Activated naive CD8-positive, alpha-beta T cell treated with anti-CD3 and anti-CD28 coated beads, Interleukin-2, amount 10 ng/mL, durations not matched to agents 7 days and 5 days (primary cell): ENCODE data around the gene TBL1X. TPM values are rescaled to one million over a fixed set of nuclear protein-coding genes. Genes with fewer than 3 reads are reported as not detected.
A peak's percentile ranks its signal among the peaks of the same experiment; 100 is the strongest.

Experiments used
- ATAC-seq: fragments of 150-1000 bp; cut with Tn5 transposase; one replicate; pipeline ENCODE4 v1.10.0; 2021; ENCODE audit warnings: low read depth, moderate library complexity
- POLR2A ChIA-PET: fragments of 350-600 bp; sonication (Branson Sonifier 250); formaldehyde crosslinking; loops from one replicate; lab custom pipeline; 2021; ENCODE audit warnings: antibody characterized with exemption; lab: Charles Lee
- DNase-seq: peaks from one replicate; pipeline ENCODE4 v3.0.0; 2021
- H3K27ac Mint-ChIP-seq: one replicate; pipeline ENCODE4 v1.8.0; 2022; ENCODE audit warnings: mild to moderate bottlenecking, mixed read lengths
- H3K27me3 Mint-ChIP-seq: one replicate; pipeline ENCODE4 v1.8.0; 2022; ENCODE audit warnings: mild to moderate bottlenecking, moderate library complexity, mixed read lengths
- H3K36me3 Mint-ChIP-seq: one replicate; pipeline ENCODE4 v1.8.0; 2021; ENCODE audit warnings: mild to moderate bottlenecking, mixed read lengths
- H3K4me1 Mint-ChIP-seq: one replicate; pipeline ENCODE4 v1.8.0; 2021; ENCODE audit warnings: mixed read lengths
- H3K4me3 Mint-ChIP-seq: one replicate; pipeline ENCODE4 v1.8.0; 2022; ENCODE audit warnings: mild to moderate bottlenecking, moderate library complexity, mixed read lengths
- H3K9me3 Mint-ChIP-seq: one replicate; pipeline ENCODE4 v1.8.0; 2021; ENCODE audit warnings: mixed read lengths
- total RNA-seq, 2 experiments: library from RNA; stranded (reverse); gene quantifications; one replicate each; pipeline ENCODE4 v1.2.3, GENCODE V29; 2021

TBL1X gene
- total RNA-seq, 2 experiments from 2014 or later: 29.7 to 31.1 TPM

DNA sequence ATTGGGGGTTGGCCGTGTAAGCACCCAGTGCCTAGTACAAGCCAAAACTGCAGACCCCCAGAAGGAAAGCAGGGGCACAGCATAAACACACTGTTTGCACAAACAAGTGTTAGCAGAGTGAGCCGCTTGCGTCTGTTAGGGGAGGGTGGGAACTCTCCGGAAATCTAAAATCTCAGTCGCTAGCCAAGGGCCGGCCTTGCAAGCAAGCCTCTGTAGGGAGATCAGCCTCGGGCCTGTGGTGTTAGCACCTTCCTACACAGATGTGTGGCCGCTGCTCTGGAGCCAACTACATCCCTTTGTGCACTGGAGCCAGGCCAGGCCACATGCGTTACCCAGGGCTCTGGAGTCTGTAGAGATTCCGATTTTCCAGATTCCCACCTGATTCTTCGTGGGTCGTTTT, 233.7 kb downstream of the TBL1X start:
- Mint-ChIP-seq H3K27me3 (no peaks in the 10 kb centered on the region), H3K27ac (no peak overlapping the region), H3K4me3 (no peak overlapping the region), H3K4me1 (no peaks in the 10 kb centered on the region), H3K36me3 (peaks cover 22% of the 10 kb centered on the region), H3K9me3 (no peaks in the 10 kb centered on the region)
- ATAC-seq: no peak
- no peak for DNase-seq
- POLR2A ChIA-PET: no interaction called here

GRCh38 chrX:9700555-9700954, 235.7 kb downstream of the TBL1X start:
- Mint-ChIP-seq H3K4me1 (no peaks in the 10 kb centered on the region), H3K36me3 (peaks cover 18% of the 10 kb centered on the region), H3K27ac (no peak overlapping the region), H3K9me3 (no peaks in the 10 kb centered on the region), H3K27me3 (no peaks in the 10 kb centered on the region), H3K4me3 (no peak overlapping the region)
- DNase-seq: no peak
- POLR2A ChIA-PET: no interaction called here
- ATAC-seq: no peak

GRCh38 chrX:9701790-9702189, 236.9 kb downstream of the TBL1X start:
- Mint-ChIP-seq H3K36me3 (peaks cover 21% of the 10 kb centered on the region), H3K27me3 (no peaks in the 10 kb centered on the region), H3K9me3 (no peaks in the 10 kb centered on the region), H3K4me3 (no peak overlapping the region), H3K27ac (no peak overlapping the region), H3K4me1 (no peaks in the 10 kb centered on the region)
- no peak for ATAC-seq
- no peak for DNase-seq
- POLR2A ChIA-PET: no interaction called here

DNA sequence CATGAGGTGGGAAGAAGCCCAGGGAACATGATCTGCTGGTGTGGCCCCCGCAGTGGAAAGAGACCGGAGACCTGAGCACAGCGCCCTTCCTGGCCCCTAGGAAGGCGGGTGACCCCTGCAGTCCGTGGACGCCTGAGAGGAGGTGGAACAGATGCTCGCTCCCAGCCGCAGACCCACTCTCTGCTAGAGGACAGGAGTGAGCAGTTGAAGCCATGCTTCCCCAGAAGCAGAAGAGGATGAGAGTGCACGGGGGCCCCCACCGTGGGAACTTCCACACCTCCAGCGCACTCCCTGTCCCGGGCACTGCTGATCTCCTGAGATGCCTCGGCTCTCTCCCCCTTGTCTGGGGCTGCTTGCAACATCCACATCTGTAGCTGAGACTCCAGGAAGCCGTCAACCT, 238.5 kb downstream of the TBL1X start:
- Mint-ChIP-seq H3K36me3 (peaks cover 21% of the 10 kb centered on the region), H3K27me3 (no peaks in the 10 kb centered on the region), H3K27ac (no peak overlapping the region), H3K4me3 (no peak overlapping the region), H3K4me1 (no peaks in the 10 kb centered on the region), H3K9me3 (no peaks in the 10 kb centered on the region)
- ATAC-seq: no peak
- no peak for DNase-seq
- POLR2A ChIA-PET: no interaction called here

DNA sequence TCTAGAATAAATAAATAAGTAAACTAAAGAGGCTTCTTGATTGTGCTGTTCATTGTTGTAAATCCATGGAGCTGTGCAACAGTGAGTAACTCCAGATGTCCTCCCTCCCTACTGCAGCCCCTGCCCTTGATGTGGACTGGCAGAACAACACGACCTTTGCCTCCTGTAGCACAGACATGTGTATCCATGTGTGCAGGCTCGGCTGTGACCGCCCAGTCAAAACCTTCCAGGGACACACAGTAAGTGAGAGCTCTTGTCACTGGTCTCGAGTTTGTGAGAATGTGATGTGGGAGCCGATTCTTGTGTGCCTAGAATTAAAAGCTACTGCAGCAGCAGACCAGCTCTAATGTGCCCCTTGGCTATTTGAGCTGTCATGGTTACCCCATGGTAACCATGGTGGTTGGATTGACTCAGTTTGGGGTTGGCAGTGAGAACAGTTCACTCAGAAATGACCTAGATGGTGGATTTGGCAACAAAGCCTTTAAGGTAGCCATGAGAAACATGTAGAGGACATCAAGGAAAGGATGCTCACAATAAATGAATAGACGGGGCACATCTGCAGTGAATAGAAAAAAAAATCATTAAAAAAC, 240.1 kb downstream of the TBL1X start:
- Mint-ChIP-seq H3K36me3 (peaks cover 20% of the 10 kb centered on the region), H3K27ac (no peak overlapping the region), H3K27me3 (no peaks in the 10 kb centered on the region), H3K4me3 (no peak overlapping the region), H3K9me3 (no peaks in the 10 kb centered on the region), H3K4me1 (peaks cover 6% of the 10 kb centered on the region)
- ATAC-seq: no peak
- POLR2A ChIA-PET: no interaction called here
- DNase-seq: no peak

- ATAC-seq: no peak
- POLR2A ChIA-PET: no interaction called here
- Mint-ChIP-seq H3K27ac (no peak overlapping the region), H3K4me3 (no peak overlapping the region), H3K36me3 (peaks cover 12% of the 10 kb centered on the region), H3K4me1 (peaks cover 6% of the 10 kb centered on the region), H3K9me3 (no peaks in the 10 kb centered on the region), H3K27me3 (no peaks in the 10 kb centered on the region)
- no peak for DNase-seq
Measured at GRCh38 chrX:9706421-9706820, 241.6 kb downstream of the TBL1X start.

DNA sequence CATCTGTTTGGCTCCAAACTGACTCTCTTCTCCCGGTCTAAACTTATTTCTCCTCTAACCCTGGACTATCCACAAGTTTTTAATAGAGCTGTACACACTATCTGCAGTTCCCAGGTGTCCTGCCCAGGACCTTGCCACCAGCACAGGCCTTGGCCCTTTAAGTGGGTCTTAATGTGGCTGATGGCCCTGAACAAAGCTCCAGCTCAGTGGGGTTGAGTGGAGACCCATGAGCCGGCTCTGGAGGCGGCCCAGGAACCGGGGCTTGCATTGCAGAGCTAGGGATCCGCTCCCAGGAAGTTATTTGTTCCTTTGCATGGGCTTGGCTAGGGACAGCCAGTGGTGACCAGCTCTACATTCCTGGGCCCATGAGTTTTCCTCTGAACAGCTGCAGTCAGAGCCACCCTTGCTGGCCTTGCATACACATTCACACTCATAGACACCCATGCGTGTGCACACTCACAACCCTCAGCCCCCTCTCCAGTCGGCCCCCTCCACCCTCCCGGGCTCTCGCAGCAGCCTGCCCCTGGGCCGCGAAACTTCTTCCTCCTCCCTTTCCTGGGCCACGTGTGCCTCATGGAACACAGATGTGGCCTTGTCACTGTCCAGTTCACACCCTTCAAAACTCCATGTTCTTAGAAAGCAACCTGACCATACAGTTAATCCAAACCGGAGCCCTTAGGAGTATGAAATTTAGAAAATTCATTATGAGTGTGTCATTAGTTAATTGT, 242.6 kb downstream of the TBL1X start:
- POLR2A ChIA-PET: no interaction called here

DNA sequence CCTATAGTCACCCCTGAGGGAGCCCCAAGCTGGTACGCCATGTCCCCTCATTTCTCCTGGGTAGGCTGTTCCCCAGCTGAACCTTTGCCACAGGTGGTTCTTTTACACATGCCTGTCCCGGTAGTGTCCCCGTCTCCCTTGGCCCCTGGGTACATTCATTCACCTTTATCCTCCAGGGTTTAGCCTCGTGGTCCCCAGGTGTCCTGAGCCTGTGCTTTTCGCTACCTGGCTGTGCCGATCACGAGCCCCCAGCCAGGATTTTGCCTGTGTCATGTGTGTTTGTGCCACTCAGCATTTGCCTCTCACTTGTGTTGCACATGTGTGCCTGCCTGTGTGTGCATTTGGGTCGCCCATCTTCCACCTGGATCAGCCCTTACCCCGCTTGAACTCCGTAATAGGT, 243.2 kb downstream of the TBL1X start:
- DNase-seq (no peak), ATAC-seq (no peak)
- no peak overlapping the region for H3K4me3 Mint-ChIP-seq
- peaks cover 6% of the 10 kb centered on the region for H3K4me1 Mint-ChIP-seq
- H3K27me3 Mint-ChIP-seq: no peaks in the 10 kb centered on the region
- H3K27ac Mint-ChIP-seq: no peak overlapping the region
- POLR2A ChIA-PET: no interaction called here
- H3K9me3 Mint-ChIP-seq: no peaks in the 10 kb centered on the region
- peaks cover 7% of the 10 kb centered on the region for H3K36me3 Mint-ChIP-seq

More for the DNA sequence above, 242.6 kb downstream of the TBL1X start:
- H3K36me3 Mint-ChIP-seq: peaks cover 7% of the 10 kb centered on the region
- no peaks in the 10 kb centered on the region for H3K27me3 Mint-ChIP-seq
- H3K9me3 Mint-ChIP-seq: no peaks in the 10 kb centered on the region
- ATAC-seq (no peak), DNase-seq (no peak)
- no peak overlapping the region for H3K27ac Mint-ChIP-seq
- no peak overlapping the region for H3K4me3 Mint-ChIP-seq
- peaks cover 6% of the 10 kb centered on the region for H3K4me1 Mint-ChIP-seq

GRCh38 chrX:9708923-9709553, 244.2 kb downstream of the TBL1X start:
- Mint-ChIP-seq H3K4me3 (no peak overlapping the region), H3K9me3 (no peaks in the 10 kb centered on the region), H3K36me3 (peaks cover 8% of the 10 kb centered on the region), H3K4me1 (peaks cover 6% of the 10 kb centered on the region), H3K27ac (no peak overlapping the region), H3K27me3 (no peaks in the 10 kb centered on the region)
- POLR2A ChIA-PET: no interaction called here
- DNase-seq (peak; percentile 82), ATAC-seq (peak; percentile 82)

DNA sequence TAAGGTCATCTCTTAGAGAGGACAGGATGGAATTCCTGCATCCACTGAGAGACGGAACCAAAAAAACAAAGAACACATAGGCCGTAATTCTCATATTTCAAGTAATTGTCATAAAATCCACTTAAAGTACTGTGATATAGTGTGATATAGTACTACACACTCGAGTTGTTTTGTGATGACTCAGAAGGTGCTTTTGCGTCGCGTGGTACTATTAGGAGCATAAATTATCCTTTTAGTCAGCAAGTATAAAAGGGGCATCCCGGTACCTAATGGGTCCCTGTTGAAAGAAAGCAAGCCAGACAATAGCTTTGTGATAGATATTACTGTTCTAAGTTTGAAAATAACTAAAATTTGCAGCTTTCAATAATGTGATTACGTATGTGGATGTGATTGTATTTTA, 245.5 kb downstream of the TBL1X start:
- no peaks in the 10 kb centered on the region for H3K9me3 Mint-ChIP-seq
- peaks cover 6% of the 10 kb centered on the region for H3K4me1 Mint-ChIP-seq
- POLR2A ChIA-PET: no interaction called here
- no peak for ATAC-seq
- DNase-seq: no peak
- peaks cover 7% of the 10 kb centered on the region for H3K36me3 Mint-ChIP-seq
- no peak overlapping the region for H3K4me3 Mint-ChIP-seq
- no peaks in the 10 kb centered on the region for H3K27me3 Mint-ChIP-seq
- H3K27ac Mint-ChIP-seq: no peak overlapping the region

DNA sequence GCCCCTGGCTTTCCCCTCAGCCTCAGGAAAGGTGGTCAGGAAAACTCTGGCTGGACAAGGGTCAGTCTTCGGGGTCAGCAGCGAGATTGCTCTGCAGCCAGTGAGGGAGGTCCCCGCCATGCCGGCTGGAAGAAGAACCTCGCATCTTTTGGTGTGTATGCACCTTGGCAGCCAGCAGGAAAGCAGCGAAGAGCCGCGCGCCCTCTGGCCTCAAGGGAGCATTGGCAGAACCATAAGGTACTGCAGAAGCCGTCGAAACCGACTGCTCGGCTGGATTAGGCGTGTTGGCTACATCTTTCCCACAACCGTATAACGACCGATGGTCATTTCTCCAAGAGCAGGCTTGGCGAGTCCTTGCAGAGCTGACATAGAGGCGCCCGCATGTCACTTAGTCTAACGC, 252.5 kb downstream of the TBL1X start:
- H3K36me3 Mint-ChIP-seq: peaks cover 29% of the 10 kb centered on the region
- H3K9me3 Mint-ChIP-seq: peaks cover 6% of the 10 kb centered on the region
- DNase-seq (no peak), ATAC-seq (no peak)
- no peaks in the 10 kb centered on the region for H3K4me1 Mint-ChIP-seq
- no peaks in the 10 kb centered on the region for H3K27me3 Mint-ChIP-seq
- POLR2A ChIA-PET: no interaction called here
- no peak overlapping the region for H3K27ac Mint-ChIP-seq
- H3K4me3 Mint-ChIP-seq: no peak overlapping the region

- peaks cover 14% of the 10 kb centered on the region for H3K9me3 Mint-ChIP-seq
- POLR2A ChIA-PET: no interaction called here
Measured at GRCh38 chrX:9724711-9725110, 259.9 kb downstream of the TBL1X start.

GRCh38 chrX:9728261-9728660, 263.4 kb downstream of the TBL1X start:
- Mint-ChIP-seq H3K4me1 (no peaks in the 10 kb centered on the region), H3K27me3 (no peaks in the 10 kb centered on the region), H3K4me3 (no peak overlapping the region), H3K9me3 (peaks cover 8% of the 10 kb centered on the region), H3K36me3 (peaks cover under 1% of the 10 kb centered on the region), H3K27ac (no peak overlapping the region)
- POLR2A ChIA-PET: no interaction called here
- DNase-seq: no peak
- no peak for ATAC-seq

More at GRCh38 chrX:9724711-9725110, 259.9 kb downstream of the TBL1X start:
- no peaks in the 10 kb centered on the region for H3K4me1 Mint-ChIP-seq
- H3K36me3 Mint-ChIP-seq: peaks cover 17% of the 10 kb centered on the region
- no peaks in the 10 kb centered on the region for H3K27me3 Mint-ChIP-seq
- ATAC-seq (no peak), DNase-seq (no peak)
- no peak overlapping the region for H3K4me3 Mint-ChIP-seq
- H3K27ac Mint-ChIP-seq: no peak overlapping the region
